Measurements from ENCODE around the gene LSAMP.

DNA sequence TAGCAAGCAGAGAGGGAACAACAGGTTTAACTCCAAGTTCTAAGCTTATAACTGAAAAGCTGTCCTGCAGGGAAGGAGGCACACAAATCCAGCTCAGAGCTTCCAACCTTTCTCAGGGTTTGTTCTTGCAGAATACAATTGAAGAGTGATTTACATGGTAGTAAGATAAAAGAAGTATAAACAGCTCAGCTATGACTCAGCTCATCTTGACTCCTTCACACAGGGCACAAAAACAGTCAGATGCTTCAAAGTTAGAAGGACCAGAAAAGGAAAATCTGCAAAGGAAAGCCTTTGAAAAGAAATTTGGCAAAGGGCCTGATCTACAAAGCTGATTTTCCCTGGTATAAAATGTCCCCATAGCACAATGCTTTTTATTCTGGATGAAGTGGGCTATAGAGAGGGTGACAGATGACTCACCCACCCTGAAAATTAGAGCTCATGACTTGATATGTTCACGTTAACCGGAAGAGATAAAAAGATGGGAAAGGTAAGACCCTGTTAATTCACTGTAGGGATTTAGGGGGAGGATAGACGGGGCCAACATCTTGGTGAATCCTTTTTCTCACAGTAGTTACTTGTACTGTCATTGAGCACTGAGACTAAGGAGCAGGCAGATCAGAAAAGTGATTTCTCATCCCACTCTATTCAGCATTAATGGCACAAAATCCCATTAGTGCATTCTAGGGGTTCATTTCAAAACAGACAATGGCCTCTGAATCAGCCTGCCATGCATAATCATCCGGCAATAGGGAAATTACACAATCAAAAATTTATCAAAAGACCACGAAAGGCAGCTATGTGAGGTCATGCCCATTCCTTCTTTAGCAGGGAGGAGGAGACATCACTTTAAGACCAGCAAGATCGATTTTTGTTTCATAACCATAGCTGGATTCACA is 678.5 kb downstream of the LSAMP start:
- TF ChIP-seq, protein P1, sequence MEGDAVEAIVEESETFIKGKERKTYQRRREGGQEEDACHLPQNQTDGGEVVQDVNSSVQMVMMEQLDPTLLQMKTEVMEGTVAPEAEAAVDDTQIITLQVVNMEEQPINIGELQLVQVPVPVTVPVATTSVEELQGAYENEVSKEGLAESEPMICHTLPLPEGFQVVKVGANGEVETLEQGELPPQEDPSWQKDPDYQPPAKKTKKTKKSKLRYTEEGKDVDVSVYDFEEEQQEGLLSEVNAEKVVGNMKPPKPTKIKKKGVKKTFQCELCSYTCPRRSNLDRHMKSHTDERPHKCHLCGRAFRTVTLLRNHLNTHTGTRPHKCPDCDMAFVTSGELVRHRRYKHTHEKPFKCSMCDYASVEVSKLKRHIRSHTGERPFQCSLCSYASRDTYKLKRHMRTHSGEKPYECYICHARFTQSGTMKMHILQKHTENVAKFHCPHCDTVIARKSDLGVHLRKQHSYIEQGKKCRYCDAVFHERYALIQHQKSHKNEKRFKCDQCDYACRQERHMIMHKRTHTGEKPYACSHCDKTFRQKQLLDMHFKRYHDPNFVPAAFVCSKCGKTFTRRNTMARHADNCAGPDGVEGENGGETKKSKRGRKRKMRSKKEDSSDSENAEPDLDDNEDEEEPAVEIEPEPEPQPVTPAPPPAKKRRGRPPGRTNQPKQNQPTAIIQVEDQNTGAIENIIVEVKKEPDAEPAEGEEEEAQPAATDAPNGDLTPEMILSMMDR (IDR thresholded peaks at IDR 0.05; ENCODE audit: borderline replicate concordance, extremely low read depth, low read length, poor library complexity, severe bottlenecking), result no peak
- TF ChIP-seq EZH2 (IDR thresholded peaks at IDR 0.05; ENCODE audit: borderline replicate concordance, low read depth, low read length, severe bottlenecking), result no peak

All from DND-41 (cell line).